Measurements from ENCODE around the gene HSD11B1L. TPM values are rescaled to one million over a fixed set of nuclear protein-coding genes. Genes with fewer than 3 reads are reported as not detected.
A peak's percentile ranks its signal among the peaks of the same experiment; 100 is the strongest.

The HSD11B1L gene
- total and polyA plus RNA-seq, 2 donors (not counting 3 experiments of a cell fraction or from before 2014, with no cell fraction given) = 4.4 to 9.1 TPM

GRCh38 chr19:5691822-5692722 lies 11.2 kb downstream of the HSD11B1L start:
- peaks cover 8% of the 10 kb centered on the region for H3K4me1 ChIP-seq (ENCODE audit: control insufficient read depth, extremely low read depth, insufficient read depth, low read length)
- no peaks in the 10 kb centered on the region for H3K9me3 ChIP-seq (replicated peaks; ENCODE audit: control insufficient read depth, insufficient read depth, low read length)
- ChIA-PET POLR2A (interaction anchor here (1.6 kb wide), 1 partner anchor 16 kb away, joined by 6 read pairs; no protein-coding TSS in a partner anchor), CTCF (interaction anchor here (1.0 to 1.4 kb wide), 4 partner anchors 17 to 28 kb away, joined by 3 to 9 read pairs (median 4); partner anchors contain the start of genes CATSPERD and LONP1)
- H3K36me3 ChIP-seq (ENCODE audit: control insufficient read depth in 2 of 2, extremely low read depth in 1 of 2, insufficient read depth in 2 of 2, low read length in 2 of 2) = peaks cover 8 to 45% of the 10 kb centered on the region in 2 experiments
- H2AFZ ChIP-seq (ENCODE audit: low read depth, low read length) = no peak overlapping the region
- H3K27ac ChIP-seq (ENCODE audit: insufficient read depth, low read depth, low read length) = no peak overlapping the region
- H3K4me2 ChIP-seq (ENCODE audit: insufficient read depth, low read length) = peak overlapping the region; percentile 29
- dilution Hi-C loops (cut with MboI; ENCODE audit: extremely low pct_ligation_motif_present, low sequenced_read_pairs) (no loop called here), intact Hi-C loops (cut with micrococcal nuclease) (no loop called here)
- FAIRE-seq (no peak), DNase-seq (ENCODE audit: low read depth, low spot score) (no peak)
- no peak for TF ChIP-seq FOS (IDR thresholded peaks at IDR 0.05; ENCODE audit: borderline replicate concordance, insufficient read depth, low read length)
- TF ChIP-seq POLR2A (IDR thresholded peaks at IDR 0.05; ENCODE audit: low read depth, low read length) = peak; percentile 4
- no peak for TF ChIP-seq GATA2 (IDR thresholded peaks at IDR 0.05; ENCODE audit: insufficient read depth, insufficient read length, low read depth, low read length)
- TF ChIP-seq JUN (IDR thresholded peaks at IDR 0.05; ENCODE audit: borderline replicate concordance, insufficient read depth, insufficient read length, low read depth) = no peak
- H3K79me2 ChIP-seq (ENCODE audit: control insufficient read depth, insufficient read depth, low read length) = peaks cover 52% of the 10 kb centered on the region
- no peaks in the 10 kb centered on the region for H3K9me1 ChIP-seq (replicated peaks; ENCODE audit: control insufficient read depth, extremely low read depth, insufficient read depth, low read length)
- peak overlapping the region in 2 of 3 experiments; percentile 31 to 78 for H3K4me3 ChIP-seq (replicated peaks in 1 of 3; ENCODE audit: insufficient read depth in 1 of 3, low read depth in 1 of 3, low read length in 3 of 3)
- no peaks in the 10 kb centered on the region for H3K27me3 ChIP-seq (ENCODE audit: control insufficient read depth in 2 of 2, insufficient read depth in 2 of 2, low read length in 2 of 2)
- peak overlapping the region; percentile 8 for H3K9ac ChIP-seq (replicated peaks; ENCODE audit: extremely low read depth, insufficient read depth, low read length)
- H4K20me1 ChIP-seq (replicated peaks; ENCODE audit: control insufficient read depth, extremely low read depth, insufficient read depth, low read length) = no peaks in the 10 kb centered on the region
- BruUV-seq (replicated peaks) = no TSS peak

- Histone ChIP-seq H4K20me1 (replicated peaks; ENCODE audit: control insufficient read depth, extremely low read depth, insufficient read depth, low read length) (no peaks in the 10 kb centered on the region), H3K27me3 (ENCODE audit: control insufficient read depth in 2 of 2, insufficient read depth in 2 of 2, low read length in 2 of 2) (no peaks in the 10 kb centered on the region), H3K9ac (replicated peaks; ENCODE audit: extremely low read depth, insufficient read depth, low read length) (no peak overlapping the region), H3K79me2 (ENCODE audit: control insufficient read depth, insufficient read depth, low read length) (peaks cover 52% of the 10 kb centered on the region), H3K9me3 (replicated peaks; ENCODE audit: control insufficient read depth, insufficient read depth, low read length) (no peaks in the 10 kb centered on the region), H3K4me3 (replicated peaks in 1 of 3; ENCODE audit: insufficient read depth in 1 of 3, low read depth in 1 of 3, low read length in 3 of 3) (no peak overlapping the region), H3K36me3 (ENCODE audit: control insufficient read depth in 2 of 2, extremely low read depth in 1 of 2, insufficient read depth in 2 of 2, low read length in 2 of 2) (peaks cover 8 to 45% of the 10 kb centered on the region in 2 experiments), H3K9me1 (replicated peaks; ENCODE audit: control insufficient read depth, extremely low read depth, insufficient read depth, low read length) (no peaks in the 10 kb centered on the region), H3K4me2 (ENCODE audit: insufficient read depth, low read length) (no peak overlapping the region), H3K27ac (ENCODE audit: insufficient read depth, low read depth, low read length) (no peak overlapping the region), H2AFZ (ENCODE audit: low read depth, low read length) (no peak overlapping the region), H3K4me1 (ENCODE audit: control insufficient read depth, extremely low read depth, insufficient read depth, low read length) (peaks cover 8% of the 10 kb centered on the region)
- TF ChIP-seq EZH2 (IDR thresholded peaks at IDR 0.05; ENCODE audit: borderline replicate concordance, low read depth, low read length, severe bottlenecking) (no peak), POLR2AphosphoS5 (IDR thresholded peaks at IDR 0.05; ENCODE audit: insufficient read depth, low read depth, low read length) (peak; percentile 65)
- BruUV-seq (replicated peaks) = no TSS peak
- no peak for DNase-seq (ENCODE audit: low read depth, low spot score)
- FAIRE-seq = no peak
- POLR2A ChIA-PET = no interaction called here
- dilution Hi-C loops (cut with MboI; ENCODE audit: extremely low pct_ligation_motif_present, low sequenced_read_pairs) (no loop called here), intact Hi-C loops (cut with micrococcal nuclease) (no loop called here)
- CTCF ChIA-PET = no interaction called here
Measured at GRCh38 chr19:5692723-5693194, 11.9 kb downstream of the HSD11B1L start.

All from endothelial cell of umbilical vein (primary cell).